COLO829 (cell line): ENCODE data around the gene MYT1.

Source experiments
- DNase-seq: peaks from one replicate; pipeline ENCODE4 v3.0.0; 2012; ENCODE audit warnings: low spot score

Gene MYT1

DNA sequence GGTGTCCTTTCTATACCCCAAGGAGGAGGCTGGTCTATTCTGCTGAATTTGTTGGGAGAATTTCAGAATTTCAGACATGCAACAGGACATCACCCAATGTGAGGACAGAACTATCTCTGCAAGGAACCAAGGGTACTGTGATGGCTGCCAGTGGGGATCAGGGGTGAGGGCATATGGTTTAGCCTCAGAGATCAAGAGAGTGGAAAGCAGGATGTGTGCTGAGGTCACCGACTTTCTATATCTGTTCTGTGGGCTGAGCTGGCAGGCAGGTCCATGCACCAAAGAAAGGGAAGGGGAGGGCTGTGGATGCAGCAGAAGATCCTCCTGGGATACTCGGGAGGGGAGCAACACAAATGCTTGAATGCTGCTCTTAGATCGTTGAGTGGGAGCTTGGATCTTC, 28.8 kb downstream of the MYT1 start:
- DNase-seq, result no peak

DNA sequence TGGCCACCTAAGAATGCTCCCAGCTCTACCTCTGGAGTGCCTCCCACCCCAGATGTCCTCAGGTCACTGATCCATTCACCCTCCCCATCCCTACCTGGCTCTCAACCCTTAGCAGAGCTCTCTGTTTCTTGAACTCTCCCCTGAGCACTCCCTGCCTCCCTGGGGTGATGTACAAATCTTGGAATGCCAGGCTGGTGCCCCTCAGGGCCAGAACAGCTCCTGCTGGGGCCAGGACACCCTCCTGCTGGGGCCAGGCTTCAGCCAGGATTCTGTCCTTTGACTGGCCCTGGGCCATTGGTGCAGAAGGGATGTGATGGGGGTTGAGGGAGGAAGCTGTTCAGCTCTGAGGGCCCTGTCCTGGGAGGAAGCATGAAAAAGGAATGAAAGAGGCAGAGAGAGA, 30.0 kb downstream of the MYT1 start:
- DNase-seq, result no peak

DNA sequence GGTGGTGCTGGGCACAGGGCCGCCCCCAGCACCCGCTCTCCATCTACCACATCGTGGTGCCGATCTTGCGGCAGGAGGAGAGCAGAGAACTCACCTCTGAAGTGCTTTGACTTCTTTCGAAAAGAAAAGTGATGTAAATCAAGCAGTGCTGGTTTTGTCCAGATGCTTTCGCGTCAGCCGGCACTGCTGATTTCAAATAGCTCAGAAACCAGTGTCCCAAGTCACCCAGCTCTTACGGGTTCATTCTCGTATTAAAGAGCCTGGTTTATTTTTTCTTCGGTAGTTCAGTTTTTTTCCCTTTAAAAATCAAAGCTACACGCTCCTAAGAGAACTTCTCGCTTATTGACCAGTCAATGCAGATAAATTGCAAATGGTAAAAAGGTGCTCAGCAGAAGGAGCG, 32.1 kb downstream of the MYT1 start:
- DNase-seq, result no peak

DNA sequence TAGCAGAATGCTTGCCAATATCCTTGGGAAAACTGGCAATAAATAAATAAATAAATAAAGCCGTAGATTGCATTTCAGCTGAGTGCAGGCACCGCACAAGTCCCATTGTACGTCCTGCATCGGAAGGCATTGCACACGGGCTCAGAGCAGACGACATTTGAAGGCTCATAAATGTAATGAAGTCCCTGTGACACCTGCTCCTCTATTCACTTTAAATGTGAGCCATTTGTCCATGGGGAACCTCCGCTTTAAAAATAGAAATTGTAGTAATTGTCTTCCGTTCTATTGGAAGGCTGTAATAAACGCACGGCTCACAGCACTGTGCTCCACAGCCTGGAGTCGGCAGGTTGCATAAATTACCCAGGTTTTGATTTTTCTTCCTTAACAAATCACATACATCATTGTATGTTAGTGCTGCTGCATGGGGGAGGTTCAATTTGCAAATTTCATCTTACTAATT, 32.6 kb downstream of the MYT1 start:
- no peak for DNase-seq

DNA sequence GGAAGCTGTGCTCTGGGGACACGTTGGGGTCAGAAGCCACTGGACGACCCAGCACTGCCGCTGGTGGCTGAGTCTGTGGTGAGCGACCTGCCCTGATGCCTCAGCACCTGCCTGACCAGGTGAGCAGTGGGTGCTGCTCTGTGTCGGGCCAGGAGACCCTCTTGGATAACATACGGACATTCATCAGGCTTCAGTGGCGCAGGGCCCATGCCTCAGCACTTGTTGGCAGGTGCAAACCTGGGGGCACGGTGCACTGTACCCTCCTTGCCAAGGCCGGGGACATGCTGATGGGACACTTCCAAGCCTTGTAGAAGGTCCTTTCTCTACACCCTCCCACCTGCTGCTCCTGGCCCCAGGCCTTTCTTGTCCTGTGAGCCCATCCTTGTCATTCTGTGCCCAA, 34.1 kb downstream of the MYT1 start:
- no peak for DNase-seq

DNA sequence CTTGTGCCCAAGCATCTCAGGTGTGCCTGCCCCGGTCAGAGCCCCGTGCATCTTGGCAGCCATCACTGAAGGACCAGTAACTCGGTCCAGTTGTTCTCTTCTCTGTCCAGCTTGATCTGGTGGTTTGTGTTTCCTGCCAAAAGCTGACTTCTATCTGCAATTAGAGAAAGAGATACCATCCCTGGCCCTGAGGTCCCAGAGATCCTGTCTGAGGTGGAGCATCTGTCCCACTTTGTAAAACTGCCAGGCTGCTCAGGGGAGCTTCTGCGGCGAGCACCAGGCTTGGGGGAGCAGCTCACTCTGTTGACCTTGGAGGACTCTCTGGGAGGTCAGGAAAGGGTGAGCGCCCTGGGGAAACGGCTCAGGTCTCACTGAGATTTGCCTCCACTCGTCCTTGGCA, 35.1 kb downstream of the MYT1 start:
- no peak for DNase-seq

DNA sequence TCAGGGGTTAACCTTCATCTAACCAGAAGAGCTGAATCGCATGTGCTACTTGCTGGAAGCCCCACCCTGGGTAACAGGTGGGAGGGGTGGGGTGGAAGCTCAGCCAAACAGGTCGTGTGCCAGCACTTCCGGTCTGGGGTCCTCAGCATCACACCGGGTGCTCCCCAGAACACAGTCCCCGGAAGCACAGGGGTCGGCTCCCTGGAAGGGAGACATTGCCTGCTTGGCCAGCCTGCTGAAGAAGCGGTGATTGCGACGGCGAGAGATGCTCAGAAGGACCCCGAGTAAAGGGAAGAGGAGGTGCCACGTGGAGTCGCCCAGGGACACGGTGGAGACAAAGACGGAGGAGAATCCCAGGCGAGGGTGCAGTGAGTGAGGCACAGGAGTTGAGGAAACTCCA, 36.5 kb downstream of the MYT1 start:
- no peak for DNase-seq

DNA sequence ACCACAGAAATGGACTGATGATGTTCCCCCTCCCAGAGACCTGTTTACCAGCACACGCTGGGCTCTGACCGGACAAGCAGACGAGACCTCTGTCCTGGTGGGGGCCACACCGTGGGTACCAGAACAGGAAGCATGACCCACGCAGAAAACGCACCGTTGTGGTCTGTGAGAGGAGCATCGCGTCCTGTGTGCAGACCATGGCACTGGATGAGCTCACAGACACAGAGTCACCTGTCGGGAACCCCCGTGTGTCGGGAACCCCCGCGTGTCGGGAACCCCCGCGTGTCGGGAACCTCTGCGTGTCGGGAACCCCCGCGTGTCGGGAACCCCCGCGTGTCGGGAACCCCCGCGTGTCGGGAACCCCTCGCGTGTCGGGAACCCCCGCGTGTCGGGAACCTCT, 37.4 kb downstream of the MYT1 start:
- no peak for DNase-seq

DNA sequence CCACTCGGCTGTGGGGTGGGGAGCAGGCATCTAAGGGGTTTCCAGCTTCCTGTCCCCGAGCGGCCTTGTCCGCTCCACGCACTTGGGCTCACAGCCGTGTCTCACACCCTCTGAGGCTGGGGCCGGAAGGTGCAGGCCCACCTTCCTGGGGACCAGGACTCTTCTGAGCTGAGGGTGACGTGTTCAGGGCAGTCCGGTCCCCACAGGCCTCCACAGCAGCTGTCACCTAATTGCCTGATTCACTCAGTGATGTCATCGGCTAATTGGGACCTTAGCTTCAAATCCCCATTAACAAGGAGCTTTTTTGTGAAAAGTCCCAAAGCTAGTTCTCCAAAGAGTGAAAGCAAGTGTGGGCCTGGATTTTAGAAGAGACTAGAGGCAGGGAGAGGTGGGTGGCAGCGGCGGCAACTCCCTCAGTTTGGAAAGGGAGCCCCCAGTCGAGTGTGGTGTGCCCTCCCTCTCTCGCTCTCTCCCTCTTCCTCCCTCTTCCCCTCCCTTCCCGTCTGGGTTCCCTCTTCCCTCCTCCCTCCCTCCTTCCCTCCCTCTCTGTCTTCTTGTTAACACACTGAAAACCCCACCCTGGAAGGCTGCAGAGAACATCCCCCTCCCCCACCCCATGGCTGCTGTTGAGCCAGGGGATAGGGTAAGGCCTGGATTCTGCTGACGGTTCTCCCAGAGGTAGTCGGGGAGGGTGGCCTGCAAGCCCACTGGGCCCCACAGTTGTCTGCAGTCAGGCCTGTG, 39.0 kb downstream of the MYT1 start:
- no peak for DNase-seq

DNA sequence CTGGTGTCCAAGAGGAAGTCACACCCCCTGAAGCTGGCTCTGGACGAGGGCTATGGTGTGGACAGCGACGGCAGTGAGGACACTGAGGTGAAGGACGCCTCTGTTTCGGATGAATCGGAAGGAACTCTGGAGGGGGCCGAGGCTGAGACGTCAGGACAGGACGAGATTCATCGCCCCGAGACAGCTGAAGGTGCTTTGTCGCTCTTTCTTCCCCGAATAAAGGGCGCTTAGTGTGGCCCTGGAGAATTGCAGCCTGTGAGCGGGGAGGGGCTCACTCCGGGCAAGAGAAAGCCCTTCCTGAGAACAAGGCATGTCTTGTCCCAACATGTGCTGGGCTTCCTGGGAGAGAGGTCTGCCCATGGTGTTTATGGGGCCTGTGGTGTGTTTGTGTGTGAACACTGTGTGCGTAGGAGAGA, 41.4 kb downstream of the MYT1 start:
- DNase-seq, result peak; percentile 96

DNA sequence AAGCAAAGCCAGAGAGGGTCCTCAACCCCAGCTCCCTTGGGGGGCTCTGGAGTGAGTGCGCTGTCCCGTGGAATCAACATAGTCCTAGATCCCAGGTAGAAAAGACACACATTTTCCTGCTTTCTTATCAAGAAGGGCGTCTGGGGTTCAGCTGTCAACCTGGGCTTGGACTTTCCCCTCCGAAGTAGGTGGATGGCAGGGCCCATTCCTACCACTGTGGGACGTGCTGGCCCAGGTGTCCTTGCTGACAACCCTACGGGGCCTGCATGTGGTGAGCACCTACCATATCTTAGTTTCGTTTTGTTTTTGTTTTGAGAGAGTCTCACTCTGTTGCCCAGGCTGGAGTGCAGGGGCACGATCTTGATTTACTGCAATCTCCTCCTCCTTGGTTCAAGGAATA, 42.4 kb downstream of the MYT1 start:
- DNase-seq, result no peak

DNA sequence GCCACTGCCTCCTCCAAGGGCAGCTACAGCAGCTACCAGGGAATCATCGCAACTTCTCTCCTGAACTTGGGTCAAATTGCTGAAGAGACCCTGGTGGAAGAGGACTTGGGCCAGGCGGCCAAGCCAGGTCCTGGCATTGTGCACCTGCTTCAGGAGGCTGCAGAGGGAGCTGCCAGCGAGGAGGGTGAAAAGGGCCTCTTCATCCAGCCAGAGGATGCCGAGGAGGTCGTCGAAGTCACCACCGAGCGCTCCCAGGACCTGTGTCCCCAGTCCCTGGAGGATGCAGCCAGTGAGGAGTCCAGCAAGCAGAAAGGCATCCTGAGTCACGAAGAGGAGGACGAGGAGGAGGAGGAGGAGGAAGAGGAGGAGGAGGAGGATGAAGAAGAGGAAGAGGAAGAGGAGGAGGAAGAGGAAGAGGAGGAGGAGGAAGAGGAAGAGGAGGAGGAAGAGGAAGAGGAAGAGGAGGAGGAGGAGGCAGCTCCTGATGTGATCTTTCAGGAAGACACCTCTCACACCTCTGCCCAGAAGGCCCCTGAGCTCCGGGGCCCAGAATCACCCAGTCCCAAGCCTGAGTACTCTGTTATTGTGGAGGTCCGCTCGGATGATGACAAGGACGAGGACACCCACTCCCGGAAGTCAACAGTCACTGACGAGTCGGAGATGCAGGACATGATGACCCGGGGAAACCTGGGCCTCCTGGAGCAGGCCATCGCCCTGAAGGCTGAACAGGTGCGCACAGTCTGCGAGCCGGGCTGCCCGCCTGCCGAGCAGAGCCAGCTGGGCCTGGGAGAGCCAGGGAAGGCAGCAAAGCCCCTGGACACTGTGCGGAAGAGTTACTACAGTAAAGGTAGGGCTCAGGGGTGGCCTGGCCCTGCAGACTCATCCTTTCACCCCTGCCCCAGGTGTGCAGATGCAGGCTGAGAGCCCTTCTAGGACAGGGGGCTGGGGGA, 43.7 kb downstream of the MYT1 start:
- DNase-seq, result no peak

DNA sequence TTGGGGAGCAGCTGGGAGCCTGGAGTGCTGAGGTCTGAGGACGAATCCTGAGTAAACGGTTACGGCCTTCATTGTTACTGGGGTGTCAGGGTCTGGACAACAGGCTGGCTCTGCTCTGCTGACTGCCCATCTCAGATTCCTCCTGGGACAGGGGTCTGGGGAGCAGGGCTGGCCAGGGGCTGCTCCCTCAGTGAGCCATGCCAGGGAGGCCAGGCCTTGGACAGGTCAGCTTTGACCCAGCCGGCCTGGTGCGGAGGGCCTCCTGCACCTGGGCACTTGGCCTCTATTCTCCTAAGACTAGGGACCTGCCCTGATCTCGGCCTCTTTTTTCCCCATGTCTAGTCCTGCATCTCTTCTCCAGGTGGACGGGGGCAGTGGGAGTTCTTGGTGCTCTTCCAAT, 44.9 kb downstream of the MYT1 start:
- DNase-seq, result no peak

DNA sequence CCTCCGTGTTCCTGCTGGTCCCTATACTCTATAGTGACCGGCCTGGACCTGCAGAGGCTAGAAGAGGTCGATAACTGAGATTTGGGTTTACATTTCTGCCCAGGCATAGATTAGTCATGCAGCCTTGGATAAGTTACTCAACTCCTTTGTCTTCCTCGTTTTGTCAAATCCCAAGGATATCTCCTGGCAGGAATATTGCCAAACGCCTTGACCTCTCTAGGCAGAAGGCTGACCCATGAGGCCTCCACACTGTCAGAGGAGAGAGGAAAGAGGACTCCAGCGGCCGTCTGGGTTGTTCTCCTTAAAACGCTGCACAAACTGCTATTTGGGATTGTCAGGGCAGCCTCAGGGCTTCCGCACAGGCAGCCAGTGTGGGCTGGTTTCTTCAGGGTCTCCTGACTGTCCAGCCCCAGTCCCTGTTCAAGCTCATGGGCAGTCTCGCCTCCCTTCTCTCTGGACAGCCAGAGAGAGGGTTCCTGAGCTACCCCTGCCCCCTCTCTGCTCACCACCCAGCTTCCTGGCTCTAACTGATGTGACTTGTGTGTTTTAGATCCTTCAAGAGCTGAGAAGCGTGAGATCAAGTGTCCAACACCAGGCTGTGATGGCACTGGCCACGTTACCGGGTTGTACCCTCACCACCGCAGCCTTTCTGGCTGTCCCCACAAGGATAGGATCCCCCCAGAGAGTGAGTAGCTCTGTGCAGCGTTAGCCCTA, 46.6 kb downstream of the MYT1 start:
- DNase-seq, result no peak

DNA sequence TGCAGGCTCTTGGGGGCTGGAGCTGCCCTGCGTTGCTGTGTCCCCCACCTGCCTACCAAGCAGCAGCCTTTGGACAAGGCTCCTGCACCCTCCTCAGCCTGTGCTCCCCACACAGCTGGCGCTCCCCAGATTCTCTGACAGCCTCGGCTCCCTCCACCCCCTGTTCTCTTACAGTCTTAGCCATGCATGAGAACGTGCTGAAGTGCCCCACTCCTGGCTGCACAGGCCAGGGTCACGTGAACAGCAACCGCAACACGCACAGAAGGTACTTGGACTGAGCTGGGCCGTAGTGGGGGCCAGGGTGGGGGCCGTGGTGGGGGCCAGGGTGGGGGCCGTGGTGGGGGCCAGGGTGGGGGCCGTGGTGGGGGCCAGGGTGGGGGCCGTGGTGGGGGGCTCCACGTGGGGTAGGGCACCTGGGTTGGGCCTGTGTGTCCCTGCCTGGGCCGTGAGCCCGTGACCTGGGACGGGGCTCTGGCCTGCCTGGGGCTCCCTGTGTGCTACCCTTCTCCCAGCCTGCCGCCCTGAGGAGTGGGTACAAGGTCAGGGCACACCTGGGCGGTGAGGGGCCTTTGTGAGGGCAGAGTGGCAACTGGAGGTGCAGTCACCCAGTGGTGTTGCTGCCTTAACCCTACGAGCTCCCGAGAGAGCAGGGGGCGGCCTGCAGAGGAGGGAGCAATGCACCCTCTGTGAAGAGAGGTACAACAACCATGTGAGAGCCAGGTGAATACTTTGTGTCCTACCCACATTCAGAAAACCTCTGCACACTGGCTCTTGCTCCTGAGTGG, 47.8 kb downstream of the MYT1 start:
- no peak for DNase-seq

DNA sequence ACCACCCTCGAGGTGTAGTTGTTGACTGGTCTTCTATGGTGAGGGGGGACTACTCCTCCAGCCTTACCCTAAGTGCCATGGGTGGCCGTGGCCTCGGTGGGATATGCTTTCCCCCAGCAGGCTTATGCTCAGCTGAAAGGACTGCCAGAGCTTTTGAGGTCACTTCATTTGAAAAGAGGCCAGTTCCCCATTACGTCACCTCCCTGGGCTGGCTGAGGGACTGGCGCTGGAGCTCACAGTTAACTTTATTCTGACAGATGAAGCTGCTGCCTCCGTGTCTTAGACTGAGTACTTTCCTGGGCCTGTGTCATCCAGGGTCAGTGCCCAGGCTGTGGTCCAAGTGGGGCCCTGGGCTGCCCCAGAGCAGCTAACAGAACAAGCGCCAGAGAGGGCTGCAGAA, 48.5 kb downstream of the MYT1 start:
- no peak for DNase-seq

DNA sequence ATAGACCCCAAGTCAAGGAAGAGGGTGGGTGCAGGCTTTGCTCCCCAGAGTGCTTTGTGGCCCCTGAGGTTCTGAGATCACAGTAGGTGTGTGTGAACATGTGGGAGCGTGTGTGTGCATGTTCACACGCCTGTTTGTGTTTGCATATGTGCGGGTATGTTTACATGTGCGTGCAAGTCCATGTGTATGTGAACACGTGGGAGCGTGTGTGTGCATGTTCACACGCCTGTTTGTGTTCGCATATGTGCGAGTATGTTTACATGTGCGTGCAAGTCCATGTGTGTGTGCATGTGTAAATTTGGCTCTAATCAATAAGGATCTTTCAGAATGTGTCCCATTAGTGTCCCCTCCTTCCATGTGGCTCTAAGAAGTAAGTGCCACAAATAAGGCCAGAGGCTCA, 49.9 kb downstream of the MYT1 start:
- DNase-seq, result no peak

DNA sequence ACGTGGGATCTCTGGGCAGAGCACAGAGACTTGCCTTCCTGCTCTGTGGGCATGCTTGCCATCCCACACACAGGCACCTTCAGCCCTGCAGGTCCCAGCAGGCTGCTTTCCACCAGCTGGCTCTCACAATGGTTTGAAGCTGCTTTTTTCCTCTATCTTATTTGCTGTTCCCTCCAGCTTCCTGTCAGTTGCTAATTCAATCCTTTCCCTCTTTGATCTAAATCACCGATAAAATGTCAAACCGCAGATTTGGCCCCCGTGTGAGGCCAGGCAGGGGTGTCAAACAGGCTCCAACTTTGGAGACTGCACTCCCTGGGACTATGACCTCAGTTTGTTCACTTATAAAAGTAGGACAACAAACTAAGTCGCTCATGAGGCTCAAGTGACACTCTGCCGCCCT, 50.7 kb downstream of the MYT1 start:
- DNase-seq, result no peak

DNA sequence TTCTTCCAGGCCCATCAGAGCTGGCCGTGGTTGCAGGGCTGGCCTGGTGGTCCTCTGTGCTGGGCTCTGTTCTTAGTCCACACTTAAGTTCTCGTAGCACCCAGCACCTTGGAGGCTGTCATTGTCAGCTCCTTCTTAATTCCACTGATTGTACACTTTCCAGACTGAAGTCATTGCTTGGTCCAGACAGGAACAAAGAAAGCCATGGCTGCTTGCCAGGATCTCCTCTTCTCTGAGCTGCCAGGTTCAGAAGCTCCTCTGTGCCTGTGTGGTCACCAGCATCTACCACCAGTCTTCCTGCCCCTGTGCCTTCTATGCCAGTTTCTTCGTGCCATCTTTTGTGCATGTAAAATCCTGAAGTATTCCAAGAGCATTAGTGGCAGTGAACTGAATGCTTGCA, 51.8 kb downstream of the MYT1 start:
- DNase-seq, result no peak

DNA sequence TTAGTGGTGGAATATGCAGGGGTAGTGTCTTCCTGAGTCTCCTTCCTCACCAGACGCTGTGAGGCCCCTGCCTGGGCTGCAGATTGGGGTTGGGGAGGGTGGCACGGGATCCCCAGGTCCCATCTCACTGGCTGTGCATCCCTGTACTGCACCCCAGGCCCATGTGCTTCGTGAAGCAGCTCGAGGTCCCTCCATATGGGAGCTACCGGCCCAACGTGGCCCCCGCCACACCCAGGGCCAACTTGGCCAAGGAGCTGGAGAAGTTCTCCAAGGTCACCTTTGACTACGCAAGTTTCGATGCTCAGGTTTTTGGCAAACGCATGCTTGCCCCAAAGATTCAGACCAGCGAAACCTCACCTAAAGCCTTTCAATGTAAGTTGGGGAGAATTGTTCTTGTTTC, 52.7 kb downstream of the MYT1 start:
- DNase-seq, result no peak

DNA sequence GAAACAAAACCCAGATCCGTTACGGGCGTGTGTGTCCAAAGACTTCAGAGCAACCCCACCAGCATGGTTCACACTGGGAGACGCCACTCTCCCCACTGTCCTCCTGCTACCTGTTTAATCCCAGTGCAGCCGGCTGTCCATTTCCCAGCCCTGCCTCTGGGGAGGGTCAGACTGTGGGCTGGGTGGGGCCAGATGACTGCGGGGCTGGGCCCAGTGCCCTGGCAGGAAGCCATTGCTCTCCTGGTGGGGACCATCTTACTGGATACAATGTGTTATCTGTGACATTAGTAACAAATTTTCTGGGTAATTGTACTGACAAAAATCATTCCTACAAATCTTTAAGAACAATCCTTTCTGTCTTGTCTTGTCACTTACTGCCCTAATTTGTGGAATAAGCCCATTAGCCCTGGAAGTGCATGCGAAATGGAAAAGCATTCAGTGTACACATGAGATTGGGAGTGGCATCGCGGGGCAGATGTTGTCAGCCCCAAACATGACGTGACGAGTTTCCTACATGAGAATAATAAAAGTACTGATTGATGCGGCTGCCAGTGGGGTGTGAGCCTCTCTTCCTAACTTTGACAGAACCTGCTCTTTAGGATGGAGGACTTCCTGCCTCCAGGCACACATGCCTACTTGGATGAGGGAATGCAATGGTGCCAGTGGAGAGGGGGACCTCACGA, 53.4 kb downstream of the MYT1 start:
- DNase-seq, result no peak
